Central memory CD8-positive, alpha-beta T cell (primary cell): ENCODE measurements around the gene GPER1.

ENCODE experiments used
- ATAC-seq: fragments of 150-1000 bp; cut with Tn5 transposase; replicated peaks from 2 replicates; pipeline ENCODE4 v1.10.0; 2022; ENCODE audit warnings: mild to moderate bottlenecking, moderate FRiP score, moderate number of reproducible peaks; ENCODE audit not compliant: poor library complexity, severe bottlenecking; ENCODE audit errors: extremely low read depth
- DNase-seq, 2 donors: peaks; one replicate each; pipeline ENCODE4 v3.0.0; 2021; ENCODE audit warnings: low spot score in 2 of 2
- H3K27ac Mint-ChIP-seq: one replicate; pipeline ENCODE4 v1.8.0; 2022; ENCODE audit warnings: low read depth, mild to moderate bottlenecking, moderate library complexity, mixed read lengths
- H3K27me3 Mint-ChIP-seq: one replicate; pipeline ENCODE4 v1.8.0; 2022; ENCODE audit warnings: mixed read lengths
- H3K36me3 Mint-ChIP-seq: one replicate; pipeline ENCODE4 v1.8.0; 2022; ENCODE audit warnings: mild to moderate bottlenecking, moderate library complexity, mixed read lengths; ENCODE audit not compliant: insufficient read depth
- H3K4me1 Mint-ChIP-seq: one replicate; pipeline ENCODE4 v1.8.0; 2022; ENCODE audit warnings: mixed read lengths
- H3K4me3 Mint-ChIP-seq: one replicate; pipeline ENCODE4 v1.8.0; 2022; ENCODE audit warnings: mild to moderate bottlenecking, moderate library complexity, mixed read lengths
- H3K9me3 Mint-ChIP-seq: one replicate; pipeline ENCODE4 v1.8.0; 2022; ENCODE audit warnings: mixed read lengths

GPER1 gene

GRCh38 chr7:1079546-1079945 lies 8.4 kb upstream of the GPER1 start:
- no peak for ATAC-seq
- Mint-ChIP-seq H3K4me1 (no peaks in the 10 kb centered on the region), H3K27me3 (no peaks in the 10 kb centered on the region), H3K9me3 (no peaks in the 10 kb centered on the region), H3K27ac (no peak overlapping the region), H3K36me3 (no peaks in the 10 kb centered on the region), H3K4me3 (no peak overlapping the region)
- no peak for DNase-seq

DNA sequence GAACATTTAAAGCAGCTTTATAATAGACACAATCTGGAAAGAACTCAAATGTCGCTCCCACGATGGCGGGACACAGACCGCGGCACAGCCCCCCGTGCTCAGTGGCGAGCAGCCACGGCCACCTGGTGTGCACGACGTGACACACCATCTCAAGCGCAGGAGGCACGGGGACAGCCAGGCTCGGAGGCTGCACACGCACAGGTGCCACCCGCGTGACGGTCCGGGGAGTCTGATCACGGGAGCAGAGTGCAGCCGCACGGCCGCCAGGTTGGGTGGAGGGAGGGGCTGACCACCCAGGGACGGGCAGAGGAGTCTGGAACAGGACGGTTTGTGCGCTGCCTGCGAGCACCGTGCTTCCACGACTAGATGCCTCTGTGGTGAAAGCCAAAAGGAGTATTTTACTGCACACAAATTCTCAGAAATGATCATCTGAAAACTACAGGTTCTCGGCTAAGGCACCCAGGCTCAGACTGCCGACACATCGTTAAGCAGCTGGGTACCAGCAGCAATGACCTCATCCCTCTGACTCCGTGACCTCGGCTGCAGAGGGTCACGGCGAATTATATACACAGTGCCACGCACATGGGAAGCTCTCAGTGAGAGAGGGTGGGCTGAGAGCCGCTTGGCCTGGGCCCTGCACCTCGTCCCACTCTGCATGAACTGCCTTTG lies 7.5 kb upstream of the GPER1 start:
- H3K36me3 Mint-ChIP-seq, result no peaks in the 10 kb centered on the region
- ATAC-seq (no peak), DNase-seq (no peak)
- H3K27me3 Mint-ChIP-seq, result no peaks in the 10 kb centered on the region
- H3K9me3 Mint-ChIP-seq, result no peaks in the 10 kb centered on the region
- H3K4me1 Mint-ChIP-seq, result no peaks in the 10 kb centered on the region
- no peak overlapping the region for H3K4me3 Mint-ChIP-seq
- H3K27ac Mint-ChIP-seq, result no peak overlapping the region

DNA sequence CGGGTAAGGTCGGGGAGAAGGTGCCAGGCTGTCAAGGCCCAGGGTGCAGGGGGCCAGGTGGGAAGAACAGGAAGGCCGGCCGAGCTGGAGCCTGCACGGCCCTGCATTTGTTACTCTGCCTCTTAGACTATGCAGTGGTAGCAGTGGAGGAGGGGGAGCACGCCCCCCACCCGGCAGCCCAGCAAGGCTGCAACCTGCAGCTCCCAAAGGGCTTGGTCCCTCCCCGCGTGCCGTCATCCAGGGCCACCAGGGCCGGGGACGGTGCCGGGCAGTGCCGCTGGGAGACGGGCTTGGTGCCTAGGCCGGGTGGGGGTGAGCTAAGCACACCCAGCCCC lies 7.0 kb upstream of the GPER1 start:
- no peak overlapping the region for H3K27ac Mint-ChIP-seq
- H3K4me3 Mint-ChIP-seq, result no peak overlapping the region
- no peaks in the 10 kb centered on the region for H3K9me3 Mint-ChIP-seq
- ATAC-seq, result no peak
- no peak for DNase-seq
- H3K36me3 Mint-ChIP-seq, result no peaks in the 10 kb centered on the region
- no peaks in the 10 kb centered on the region for H3K4me1 Mint-ChIP-seq
- no peaks in the 10 kb centered on the region for H3K27me3 Mint-ChIP-seq

GRCh38 chr7:1081336-1081735 lies 6.6 kb upstream of the GPER1 start:
- Mint-ChIP-seq H3K27me3 (no peaks in the 10 kb centered on the region), H3K36me3 (no peaks in the 10 kb centered on the region), H3K4me1 (no peaks in the 10 kb centered on the region), H3K27ac (no peak overlapping the region), H3K9me3 (no peaks in the 10 kb centered on the region), H3K4me3 (no peak overlapping the region)
- no peak for ATAC-seq
- DNase-seq, result no peak

GRCh38 chr7:1081931-1082401 lies 5.9 kb upstream of the GPER1 start:
- ATAC-seq (no peak), DNase-seq (no peak)
- no peaks in the 10 kb centered on the region for H3K27me3 Mint-ChIP-seq
- no peaks in the 10 kb centered on the region for H3K9me3 Mint-ChIP-seq
- H3K36me3 Mint-ChIP-seq, result no peaks in the 10 kb centered on the region
- peaks cover 5% of the 10 kb centered on the region for H3K4me1 Mint-ChIP-seq
- H3K27ac Mint-ChIP-seq, result no peak overlapping the region
- H3K4me3 Mint-ChIP-seq, result no peak overlapping the region

GRCh38 chr7:1083729-1084657 lies 3.9 kb upstream of the GPER1 start:
- Mint-ChIP-seq H3K9me3 (no peaks in the 10 kb centered on the region), H3K4me3 (no peak overlapping the region), H3K27me3 (no peaks in the 10 kb centered on the region)

DNA sequence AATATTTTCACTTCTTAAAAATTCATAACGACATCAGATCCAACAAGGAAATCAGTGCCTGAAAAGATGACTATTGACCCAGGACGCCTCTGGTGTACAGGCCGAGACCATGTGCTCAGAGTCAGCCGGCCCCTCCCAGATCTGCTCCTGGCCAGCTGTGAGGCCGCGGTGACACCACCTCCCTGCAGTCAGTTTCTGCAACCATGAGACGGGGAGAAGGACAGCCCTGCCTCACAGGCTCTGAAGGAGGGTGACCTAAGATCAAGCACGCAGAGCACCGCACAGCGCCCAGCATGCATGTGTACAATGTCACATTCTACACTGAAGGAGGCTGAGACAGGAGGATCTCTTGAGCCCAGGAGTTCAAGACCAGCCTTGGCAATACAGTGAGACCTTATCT lies 2.6 kb upstream of the GPER1 start:
- ATAC-seq, result no peak
- peaks cover 8% of the 10 kb centered on the region for H3K4me1 Mint-ChIP-seq
- H3K27me3 Mint-ChIP-seq, result no peaks in the 10 kb centered on the region

More at GRCh38 chr7:1083729-1084657, 3.9 kb upstream of the GPER1 start:
- Mint-ChIP-seq H3K36me3 (no peaks in the 10 kb centered on the region), H3K27ac (no peak overlapping the region), H3K4me1 (peaks cover 8% of the 10 kb centered on the region)
- ATAC-seq (no peak), DNase-seq (no peak)

GRCh38 chr7:1085910-1086421 lies 1.9 kb upstream of the GPER1 start:
- peaks cover 1% of the 10 kb centered on the region for H3K36me3 Mint-ChIP-seq
- no peak overlapping the region for H3K4me3 Mint-ChIP-seq
- peaks cover 8% of the 10 kb centered on the region for H3K4me1 Mint-ChIP-seq
- no peaks in the 10 kb centered on the region for H3K9me3 Mint-ChIP-seq
- H3K27ac Mint-ChIP-seq, result no peak overlapping the region
- ATAC-seq (no peak), DNase-seq (no peak)
- no peaks in the 10 kb centered on the region for H3K27me3 Mint-ChIP-seq

More for the DNA sequence above, 2.6 kb upstream of the GPER1 start:
- peaks cover 1% of the 10 kb centered on the region for H3K36me3 Mint-ChIP-seq
- no peaks in the 10 kb centered on the region for H3K9me3 Mint-ChIP-seq
- DNase-seq, result no peak
- no peak overlapping the region for H3K27ac Mint-ChIP-seq
- no peak overlapping the region for H3K4me3 Mint-ChIP-seq

DNA sequence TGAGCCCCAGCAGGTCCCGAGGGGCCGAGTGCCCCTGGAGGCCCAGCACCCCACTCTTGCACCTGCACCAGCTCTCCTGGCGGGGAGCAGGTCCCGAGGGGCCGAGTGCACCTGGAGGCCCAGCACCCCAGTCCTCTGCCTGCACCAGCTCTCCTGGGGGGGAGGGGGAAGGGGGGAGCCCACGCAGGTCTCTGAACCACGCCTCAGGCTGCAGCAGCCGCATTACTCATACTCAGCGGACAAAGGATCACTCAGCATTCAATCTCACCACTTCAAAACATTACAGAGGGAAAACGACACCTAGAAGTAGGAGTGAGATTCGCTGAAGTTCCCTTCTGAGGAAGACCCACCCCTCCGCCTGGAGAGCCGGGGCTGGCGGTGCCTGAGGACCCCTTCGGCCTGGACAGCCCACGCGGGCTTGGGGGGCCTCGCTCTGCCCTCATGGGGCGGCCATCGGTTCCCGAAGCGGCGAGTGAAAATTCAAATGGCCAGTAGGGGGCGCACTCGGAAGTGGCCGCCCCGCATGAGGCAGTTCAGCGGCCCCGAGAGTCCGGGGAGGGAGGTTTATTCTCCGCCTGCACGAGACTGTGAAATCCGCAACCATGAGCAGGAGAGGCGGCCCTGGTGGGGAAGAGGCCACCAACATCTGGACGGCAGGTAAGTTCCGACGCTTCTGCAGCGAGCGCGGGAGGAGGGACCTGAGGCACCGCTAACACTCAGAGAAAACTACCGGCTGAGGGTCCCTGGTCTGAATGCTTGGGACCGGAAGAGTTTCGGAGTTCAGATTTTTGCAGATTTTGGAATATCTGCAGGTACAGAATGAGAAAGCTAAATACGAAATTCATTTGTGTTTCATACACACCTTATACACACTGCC lies 1.1 kb upstream of the GPER1 start:
- H3K4me1 Mint-ChIP-seq, result peaks cover 8% of the 10 kb centered on the region
- no peaks in the 10 kb centered on the region for H3K27me3 Mint-ChIP-seq
- H3K9me3 Mint-ChIP-seq, result no peaks in the 10 kb centered on the region
- H3K4me3 Mint-ChIP-seq, result peak overlapping the region; percentile 58
- H3K36me3 Mint-ChIP-seq, result peaks cover 1% of the 10 kb centered on the region
- ATAC-seq (peak; percentile 64), DNase-seq (peak; percentile 43 to 70)
- no peak overlapping the region for H3K27ac Mint-ChIP-seq

DNA sequence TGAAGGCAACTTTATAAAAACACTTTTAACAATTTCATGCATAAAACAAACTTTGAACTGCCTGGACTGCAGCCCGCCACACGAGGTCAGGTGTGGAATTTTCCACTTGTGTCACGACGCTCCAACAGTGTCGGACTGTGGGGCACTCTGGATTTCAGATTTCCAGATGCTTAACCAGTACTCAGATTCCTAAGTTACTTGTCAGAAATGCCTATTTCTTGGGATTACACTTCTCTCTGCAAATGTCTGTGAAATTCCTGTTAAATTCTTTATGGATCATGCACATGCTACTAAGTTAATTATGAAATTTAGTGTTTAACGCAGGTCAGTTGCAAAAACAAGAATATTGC lies 473 bp upstream of the GPER1 start:
- no peak overlapping the region for H3K27ac Mint-ChIP-seq
- peaks cover 1% of the 10 kb centered on the region for H3K36me3 Mint-ChIP-seq
- DNase-seq (no peak), ATAC-seq (no peak)
- H3K9me3 Mint-ChIP-seq, result no peaks in the 10 kb centered on the region
- H3K27me3 Mint-ChIP-seq, result no peaks in the 10 kb centered on the region
- H3K4me3 Mint-ChIP-seq, result peak overlapping the region; percentile 58
- peaks cover 8% of the 10 kb centered on the region for H3K4me1 Mint-ChIP-seq

GRCh38 chr7:1090236-1090635 lies 2.3 kb downstream of the GPER1 start:
- ATAC-seq (no peak), DNase-seq (no peak)
- Mint-ChIP-seq H3K4me1 (peaks cover 8% of the 10 kb centered on the region), H3K36me3 (peaks cover 1% of the 10 kb centered on the region), H3K27ac (no peak overlapping the region), H3K4me3 (no peak overlapping the region), H3K9me3 (no peaks in the 10 kb centered on the region), H3K27me3 (no peaks in the 10 kb centered on the region)
